HCT116 (cell line): ENCODE results near the gene MICAL3.

Experiments used
- POLR2AphosphoS5 ChIP-seq: IDR thresholded peaks from 2 replicates; pipeline ENCODE4 v1.6.1; 2011; ENCODE audit warnings: mild to moderate bottlenecking, low read depth, low read length, moderate library complexity
- RAD21 ChIP-seq: IDR thresholded peaks from 2 replicates; pipeline ENCODE4 v1.6.1; 2012; ENCODE audit warnings: low read depth, mild to moderate bottlenecking
- REST ChIP-seq: IDR thresholded peaks from 2 replicates; pipeline ENCODE4 v1.6.1; 2012; ENCODE audit warnings: low read depth

- TF ChIP-seq RAD21 = no peak
- no peak for TF ChIP-seq REST
- no peak for TF ChIP-seq POLR2AphosphoS5
These were observed 100.3 kb downstream of the MICAL3 start for GRCh38 chr22:17924076-17924475.
